Osteocyte (in vitro differentiated cells): ENCODE data around the gene KCND1. TPM values are rescaled to one million over a fixed set of nuclear protein-coding genes. Genes with fewer than 3 reads are reported as not detected.
A peak's percentile ranks its signal among the peaks of the same experiment; 100 is the strongest.

Experiments used
- DNase-seq: peaks from one replicate; pipeline ENCODE4 v3.0.0; 2021; ENCODE audit warnings: mixed read lengths; ENCODE audit not compliant: unreplicated experiment; ENCODE audit errors: extremely low spot score
- H3K27ac Mint-ChIP-seq: one replicate; pipeline ENCODE4 v1.8.0; 2021; ENCODE audit warnings: mild to moderate bottlenecking, mixed read lengths; ENCODE audit not compliant: unreplicated experiment
- H3K27me3 Mint-ChIP-seq: one replicate; pipeline ENCODE4 v1.8.0; 2021; ENCODE audit warnings: mixed read lengths; ENCODE audit not compliant: unreplicated experiment
- H3K36me3 Mint-ChIP-seq: one replicate; pipeline ENCODE4 v1.8.0; 2021; ENCODE audit warnings: mixed read lengths; ENCODE audit not compliant: unreplicated experiment
- H3K4me1 Mint-ChIP-seq: one replicate; pipeline ENCODE4 v1.8.0; 2021; ENCODE audit warnings: mixed read lengths; ENCODE audit not compliant: unreplicated experiment
- H3K4me3 Mint-ChIP-seq: one replicate; pipeline ENCODE4 v1.8.0; 2021; ENCODE audit warnings: mild to moderate bottlenecking, moderate library complexity, mixed read lengths; ENCODE audit not compliant: unreplicated experiment
- H3K9me3 Mint-ChIP-seq: one replicate; pipeline ENCODE4 v1.8.0; 2021; ENCODE audit warnings: mixed read lengths; ENCODE audit not compliant: unreplicated experiment
- CTCF ChIP-seq: fragments of 200-600 bp; sonication (generic); IDR thresholded peaks from 2 replicates; pipeline ENCODE4 v1.5.0; 2021; ENCODE audit warnings: antibody characterized with exemption, mild to moderate bottlenecking, moderate library complexity
- total RNA-seq: library from RNA; stranded (reverse); gene quantifications from 2 replicates; pipeline ENCODE4 v1.2.1, GENCODE V29; 2021

Gene KCND1
- total RNA-seq, 1 donor from 2014 or later = 2.5 TPM

GRCh38 chrX:48948589-48948988 lies 23.1 kb downstream of the KCND1 start:
- DNase-seq = no peak
- no peak for TF ChIP-seq CTCF
- Mint-ChIP-seq H3K4me1 (peaks cover 6% of the 10 kb centered on the region), H3K27ac (no peak overlapping the region), H3K4me3 (no peak overlapping the region), H3K36me3 (no peaks in the 10 kb centered on the region), H3K27me3 (no peaks in the 10 kb centered on the region), H3K9me3 (no peaks in the 10 kb centered on the region)

GRCh38 chrX:48945517-48946348 lies 25.9 kb downstream of the KCND1 start:
- DNase-seq = no peak
- Mint-ChIP-seq H3K27ac (peak overlapping the region; percentile 12), H3K36me3 (peaks cover 2% of the 10 kb centered on the region)

GRCh38 chrX:48942895-48943294 lies 28.7 kb downstream of the KCND1 start:
- Mint-ChIP-seq H3K27me3 (no peaks in the 10 kb centered on the region), H3K4me1 (peaks cover 5% of the 10 kb centered on the region), H3K9me3 (peaks cover 5% of the 10 kb centered on the region), H3K36me3 (peaks cover 5% of the 10 kb centered on the region), H3K4me3 (no peak overlapping the region), H3K27ac (no peak overlapping the region)
- TF ChIP-seq CTCF = no peak
- DNase-seq = no peak

More at GRCh38 chrX:48945517-48946348, 25.9 kb downstream of the KCND1 start:
- Mint-ChIP-seq H3K9me3 (peaks cover 5% of the 10 kb centered on the region), H3K4me1 (peaks cover 5% of the 10 kb centered on the region), H3K4me3 (no peak overlapping the region), H3K27me3 (no peaks in the 10 kb centered on the region)
- peak; percentile 73 for TF ChIP-seq CTCF

- Mint-ChIP-seq H3K27me3 (no peaks in the 10 kb centered on the region), H3K36me3 (peaks cover 5% of the 10 kb centered on the region), H3K4me3 (no peak overlapping the region), H3K4me1 (peaks cover 9% of the 10 kb centered on the region), H3K27ac (no peak overlapping the region), H3K9me3 (peaks cover 5% of the 10 kb centered on the region)
- DNase-seq = no peak
- TF ChIP-seq CTCF = no peak
Measured at GRCh38 chrX:48940404-48940955, 31.2 kb downstream of the KCND1 start.

- Mint-ChIP-seq H3K27me3 (no peaks in the 10 kb centered on the region), H3K4me3 (no peak overlapping the region), H3K4me1 (peaks cover 9% of the 10 kb centered on the region), H3K9me3 (peaks cover 5% of the 10 kb centered on the region), H3K36me3 (peaks cover 5% of the 10 kb centered on the region), H3K27ac (no peak overlapping the region)
- no peak for TF ChIP-seq CTCF
- no peak for DNase-seq
Measured at GRCh38 chrX:48939524-48940228, 32.0 kb downstream of the KCND1 start.
